HEK293 (cell line): ENCODE results near the gene TBCE.

Source experiments
- CTCF ChIA-PET: fragments of 350-600 bp; formaldehyde crosslinking; extraction: SDS; loops from one replicate; lab custom pipeline; 2021; ENCODE audit warnings: antibody characterized with exemption; lab: Yijun Ruan, JAX
- POLR2A ChIA-PET: fragments of 300-600 bp; formaldehyde crosslinking; extraction: SDS; loops from one replicate; lab custom pipeline; 2020; ENCODE audit warnings: antibody characterized with exemption, inconsistent platforms; lab: Yijun Ruan, JAX
- H3K27ac ChIP-seq: fragments of 200-500 bp; sonication (Bioruptor generic); 2 replicates; pipeline ENCODE4 v1.5.1; 2014; ENCODE audit warnings: low read depth, low read length, control low read depth, inconsistent platforms; ENCODE audit errors: extremely low read depth
- H3K36me3 ChIP-seq, 2 experiments: fragments of 200-500 bp in 1 of 2; sonication (Bioruptor generic) in 1 of 2; 1 replicate in 1 of 2; 2 replicates in 1 of 2; pipeline ENCODE4 v1.5.1; 2014 to 2017; ENCODE audit warnings: inconsistent platforms in 2 of 2, low read length in 2 of 2; ENCODE audit not compliant: control insufficient read depth in 2 of 2, insufficient read depth in 1 of 2
- H3K4me1 ChIP-seq: fragments of 200-500 bp; sonication (Bioruptor generic); 2 replicates; pipeline ENCODE4 v1.5.1; 2014; ENCODE audit warnings: mild to moderate bottlenecking, low read length, inconsistent platforms; ENCODE audit not compliant: control insufficient read depth, insufficient read depth
- H3K4me3 ChIP-seq: 2 replicates; pipeline ENCODE4 v1.5.1; 2011; ENCODE audit warnings: low read depth, mild to moderate bottlenecking, control low read depth, low read length, moderate library complexity
- H3K9me3 ChIP-seq: fragments of 200-500 bp; sonication (Bioruptor generic); 2 replicates; pipeline ENCODE4 v1.5.1; 2014; ENCODE audit warnings: low read depth, low read length, inconsistent platforms; ENCODE audit not compliant: control insufficient read depth, insufficient read depth
- BCL11B ChIP-seq: fragments of 450-650 bp; formaldehyde crosslinking; IDR thresholded peaks from 2 replicates; pipeline ENCODE4 v1.5.1; 2016; ENCODE audit warnings: low read depth, missing biosample characterization, missing genetic modification characterization
- IKZF3 ChIP-seq: fragments of 450-650 bp; IDR thresholded peaks from 2 replicates; pipeline ENCODE4 v1.5.0; 2018; ENCODE audit warnings: missing biosample characterization, mild to moderate bottlenecking, missing genetic modification characterization, moderate library complexity
- KLF7 ChIP-seq: fragments of 450-650 bp; formaldehyde crosslinking; IDR thresholded peaks from 2 replicates; pipeline ENCODE4 v1.5.1; 2016; ENCODE audit warnings: missing biosample characterization, missing genetic modification characterization, borderline replicate concordance
- ZBTB21 ChIP-seq: fragments of 450-650 bp; formaldehyde crosslinking; IDR thresholded peaks from 2 replicates; pipeline ENCODE4 v1.5.1; 2017; ENCODE audit warnings: missing biosample characterization, missing genetic modification characterization
- ZNF140 ChIP-seq: fragments of 450-650 bp; formaldehyde crosslinking; IDR thresholded peaks from 2 replicates; pipeline ENCODE4 v1.5.1; 2016; ENCODE audit warnings: missing biosample characterization, missing genetic modification characterization
- ZNF155 ChIP-seq: fragments of 450-650 bp; formaldehyde crosslinking; IDR thresholded peaks from 2 replicates; pipeline ENCODE4 v1.5.1; 2016; ENCODE audit warnings: missing biosample characterization, missing genetic modification characterization
- ZNF362 ChIP-seq: fragments of 450-650 bp; formaldehyde crosslinking; IDR thresholded peaks from 2 replicates; pipeline ENCODE4 v1.5.1; 2016; ENCODE audit warnings: missing biosample characterization, missing genetic modification characterization
- ZNF426 ChIP-seq: fragments of 450-650 bp; formaldehyde crosslinking; IDR thresholded peaks from 2 replicates; pipeline ENCODE4 v1.5.1; 2017; ENCODE audit warnings: missing biosample characterization, missing genetic modification characterization, mild to moderate bottlenecking, inconsistent platforms, moderate library complexity
- ZNF600 ChIP-seq: fragments of 450-650 bp; formaldehyde crosslinking; IDR thresholded peaks from 2 replicates; pipeline ENCODE4 v1.5.1; 2016; ENCODE audit warnings: missing biosample characterization, missing genetic modification characterization
- ZNF623 ChIP-seq: fragments of 450-650 bp; formaldehyde crosslinking; IDR thresholded peaks from 2 replicates; pipeline ENCODE4 v1.5.1; 2016; ENCODE audit warnings: missing biosample characterization, missing genetic modification characterization
- ZNF629 ChIP-seq: fragments of 450-650 bp; formaldehyde crosslinking; IDR thresholded peaks from 2 replicates; pipeline ENCODE4 v1.5.1; 2017; ENCODE audit warnings: missing biosample characterization, missing genetic modification characterization
- ZNF639 ChIP-seq: fragments of 450-650 bp; formaldehyde crosslinking; IDR thresholded peaks from 2 replicates; pipeline ENCODE4 v1.5.1; 2016; ENCODE audit warnings: missing biosample characterization, missing genetic modification characterization
- ZNF692 ChIP-seq: fragments of 450-650 bp; formaldehyde crosslinking; IDR thresholded peaks from 2 replicates; pipeline ENCODE4 v1.5.1; 2016; ENCODE audit warnings: missing biosample characterization, missing genetic modification characterization
- ZNF776 ChIP-seq: fragments of 450-650 bp; formaldehyde crosslinking; IDR thresholded peaks from 2 replicates; pipeline ENCODE4 v1.5.0; 2017; ENCODE audit warnings: missing biosample characterization, missing genetic modification characterization, borderline replicate concordance
- TF ChIP-seq, protein P1 (sequence below): fragments of 450-650 bp; formaldehyde crosslinking; IDR thresholded peaks from 2 replicates; pipeline ENCODE4 v1.5.1; 2016; ENCODE audit warnings: missing biosample characterization, missing genetic modification characterization, low read depth

The TBCE gene

DNA sequence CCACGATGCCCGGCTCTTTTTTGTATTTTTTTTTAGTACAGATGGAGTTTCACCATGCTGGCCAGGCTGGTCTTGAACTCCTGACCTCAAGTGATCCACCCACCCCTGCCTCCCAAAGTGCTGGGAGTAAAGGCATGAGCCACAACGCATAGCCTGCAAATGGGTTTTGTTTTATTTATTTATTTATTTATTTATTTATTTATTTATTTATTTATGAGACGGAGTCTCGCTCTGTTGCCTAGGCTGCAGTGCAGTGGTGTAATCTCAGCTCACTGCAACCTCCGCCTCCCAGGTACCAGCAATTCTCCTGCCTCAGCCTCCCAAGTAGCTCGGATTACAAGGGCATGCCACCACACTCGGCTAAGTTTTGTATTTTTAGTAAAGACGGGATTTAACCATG, 3.0 kb upstream of the TBCE start (continued):
- TF ChIP-seq ZNF426 (peak; percentile 91), KLF7 (tag by site-specific recombination) (0 out of 2 replicates have a peak, but pooled peaks have one; percentile 31), BCL11B (tag by site-specific recombination) (0 out of 2 replicates have a peak, but pooled peaks have one; percentile 17), ZNF140 (tag by site-specific recombination) (peak; percentile 94), ZNF639 (peak; percentile 76; the same call in 1 of the 2 replicates), ZNF155 (peak; percentile 67; the same call in 1 of the 2 replicates)

- Histone ChIP-seq H3K4me1 (0 out of 2 replicates have a peak, but pooled peaks cover 4% of the 10 kb centered on the region), H3K27ac (no peak overlapping the region), H3K9me3 (no peaks in the 10 kb centered on the region), H3K36me3 (peaks cover 0 to 5% of the 10 kb centered on the region in 2 experiments; a peak in 2 of 3 replicates), H3K4me3 (no peak overlapping the region)
- CTCF ChIA-PET, result interaction anchor here (0.5 to 0.6 kb wide), 2 partner anchors 10 to 249 kb away, joined by 3 read pairs; no protein-coding TSS in a partner anchor
- POLR2A ChIA-PET, result no interaction called here
- TF ChIP-seq ZBTB21 (tag by site-specific recombination) (no peak), ZNF692 (peak; percentile 36), ZNF600 (tag by site-specific recombination) (0 out of 2 replicates have a peak, but pooled peaks have one; percentile 29)
- TF ChIP-seq, protein P1, sequence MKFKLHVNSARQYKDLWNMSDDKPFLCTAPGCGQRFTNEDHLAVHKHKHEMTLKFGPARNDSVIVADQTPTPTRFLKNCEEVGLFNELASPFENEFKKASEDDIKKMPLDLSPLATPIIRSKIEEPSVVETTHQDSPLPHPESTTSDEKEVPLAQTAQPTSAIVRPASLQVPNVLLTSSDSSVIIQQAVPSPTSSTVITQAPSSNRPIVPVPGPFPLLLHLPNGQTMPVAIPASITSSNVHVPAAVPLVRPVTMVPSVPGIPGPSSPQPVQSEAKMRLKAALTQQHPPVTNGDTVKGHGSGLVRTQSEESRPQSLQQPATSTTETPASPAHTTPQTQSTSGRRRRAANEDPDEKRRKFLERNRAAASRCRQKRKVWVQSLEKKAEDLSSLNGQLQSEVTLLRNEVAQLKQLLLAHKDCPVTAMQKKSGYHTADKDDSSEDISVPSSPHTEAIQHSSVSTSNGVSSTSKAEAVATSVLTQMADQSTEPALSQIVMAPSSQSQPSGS (tag by site-specific recombination), result no peak
These were observed 941 bp upstream of the TBCE start for GRCh38 chr1:235366286-235366685.

- ChIA-PET CTCF (interaction anchor here (0.6 to 1.9 kb wide), 2 partner anchors 48 to 389 kb away, joined by 3 to 14 read pairs; no protein-coding TSS in a partner anchor), POLR2A (interaction anchor here (1.6 to 1.8 kb wide), 2 partner anchors 22 to 48 kb away, joined by 6 to 9 read pairs; no protein-coding TSS in a partner anchor)
- Histone ChIP-seq H3K4me3 (no peak overlapping the region), H3K4me1 (0 out of 2 replicates have a peak, but pooled peaks cover 4% of the 10 kb centered on the region), H3K9me3 (no peaks in the 10 kb centered on the region), H3K36me3 (peaks cover 5 to 9% of the 10 kb centered on the region in 2 experiments; a peak in 2 of 3 replicates), H3K27ac (no peak overlapping the region)
- TF ChIP-seq ZNF776 (tag by site-specific recombination) (no peak), BCL11B (tag by site-specific recombination) (no peak), ZNF362 (tag by site-specific recombination) (peak; percentile 96)
These were observed 1.2 kb downstream of the TBCE start for GRCh38 chr1:235368428-235368827.

DNA sequence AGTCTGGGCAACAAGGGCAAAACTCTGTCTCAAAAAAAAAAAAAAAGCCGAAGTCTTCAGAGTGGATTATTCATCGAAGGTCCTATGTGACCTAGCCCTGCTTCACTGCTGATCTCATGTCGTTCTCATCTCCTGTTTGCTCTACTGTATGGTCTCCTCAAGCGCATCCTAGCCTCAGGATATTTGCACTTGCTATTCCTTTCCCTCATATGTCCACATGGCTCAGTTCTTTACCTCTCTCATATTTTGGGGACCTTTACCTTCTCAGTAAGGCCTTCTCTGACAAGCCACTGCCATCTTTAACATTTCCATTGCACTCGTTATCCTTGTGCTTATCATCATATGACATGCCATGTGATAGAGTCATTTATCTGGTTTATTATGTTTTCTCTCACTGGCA, 2.6 kb downstream of the TBCE start:
- TF ChIP-seq ZNF629 (tag by site-specific recombination) (peak; percentile 26; the same call in 1 of the 2 replicates), ZNF623 (peak; percentile 98), IKZF3 (tag by site-specific recombination) (no peak)
- Histone ChIP-seq H3K36me3 (peaks cover 11 to 19% of the 10 kb centered on the region in 2 experiments; a peak in 2 of 3 replicates), H3K4me1 (0 out of 2 replicates have a peak, but pooled peaks cover 4% of the 10 kb centered on the region), H3K9me3 (no peaks in the 10 kb centered on the region), H3K4me3 (no peak overlapping the region), H3K27ac (no peak overlapping the region; the same call in 1 of the 2 replicates)
- ChIA-PET CTCF (interaction anchor here (0.7 kb wide), 1 partner anchor 63 kb away, joined by 3 read pairs; no protein-coding TSS in a partner anchor), POLR2A (interaction anchor here (0.7 kb wide), 2 partner anchors 41 to 299 kb away, joined by 3 to 5 read pairs; partner anchors contain the start of gene GGPS1)
